Lower leg skin (tissue), 4 donors: Measurements from ENCODE around the gene NXPE4. TPM values are rescaled to one million over a fixed set of nuclear protein-coding genes. Genes with fewer than 3 reads are reported as not detected.
"Not testable (repeated sequence)": the region's sequence is repeated elsewhere in the genome, so short reads cannot be mapped to it uniquely, and the experiment has no call there.

Experiments
- DNase-seq, 2 donors: peaks; one replicate each; pipeline ENCODE4 v3.0.0-alpha.2; 2019; ENCODE audit warnings: low spot score in 2 of 2
- H3K4me3 ChIP-seq: fragments of 200-600 bp; sonication (generic); 2 replicates; pipeline ENCODE4 v1.5.1; 2017; ENCODE audit warnings: mild to moderate bottlenecking, low read depth; ENCODE audit not compliant: poor library complexity, severe bottlenecking
- CTCF ChIP-seq, 3 donors: fragments of 450-650 bp; IDR thresholded peaks; one replicate each; pipeline ENCODE4 v1.5.1; 2016; ENCODE audit warnings: antibody characterized with exemption in 3 of 3, mild to moderate bottlenecking in 3 of 3, moderate library complexity in 2 of 3
- POLR2A ChIP-seq, 2 donors: fragments of 450-650 bp; IDR thresholded peaks; one replicate each; pipeline ENCODE4 v1.6.1; 2016 to 2017; ENCODE audit warnings: antibody characterized with exemption in 2 of 2, mild to moderate bottlenecking in 1 of 2, moderate library complexity in 1 of 2
- WGBS, 2 donors: methylation state at CpG; one replicate each; pipeline ENCODE4 v1.1.5; 2018; 5-methylcytosine and 5-hydroxymethylcytosine counted together
- intact Hi-C: fragments of 100-400 bp; cut with DNase I; formaldehyde crosslinking; loops from one replicate; pipeline ENCODE4 v1.15.0; 2023; ENCODE audit warnings: low total_unique reads
- total RNA-seq, 4 donors: library from RNA; depleted of rRNA; stranded (reverse); fragments of >200 nt; gene quantifications; one replicate each; pipeline ENCODE4 v1.1.0, GENCODE V29; 2016

NXPE4 gene
- total RNA-seq, 4 donors from 2014 or later = not detected

GRCh38 chr11:114610984-114611944 lies 15.7 kb upstream of the NXPE4 start:
- intact Hi-C loops = no loop called here
- TF ChIP-seq CTCF (IDR thresholded peaks at IDR 0.05) (no peak), POLR2A (IDR thresholded peaks at IDR 0.05) (no peak)
- no peak overlapping the region for H3K4me3 ChIP-seq
- 87 to 89% methylated on average over 18 of the region's 18 CpGs for WGBS, 2 donors
- no peak for DNase-seq

GRCh38 chr11:114610550-114610949 lies 15.0 kb upstream of the NXPE4 start:
- intact Hi-C loops = no loop called here
- no peak for DNase-seq
- 86% methylated on average over 10 of the region's 10 CpGs for WGBS, 2 donors
- TF ChIP-seq CTCF (IDR thresholded peaks at IDR 0.05) = no peak
- no peak for TF ChIP-seq POLR2A (IDR thresholded peaks at IDR 0.05)
- no peak overlapping the region for H3K4me3 ChIP-seq

- intact Hi-C loops = no loop called here
- H3K4me3 ChIP-seq = no peak overlapping the region
- DNase-seq = peak in 1 of 2 donors; percentile 3
- 87 to 95% methylated on average over 9 of the region's 9 CpGs for WGBS, 2 donors
- TF ChIP-seq POLR2A (IDR thresholded peaks at IDR 0.05) (no peak), CTCF (IDR thresholded peaks at IDR 0.05) (no peak)
Measured at GRCh38 chr11:114609429-114609828, 13.8 kb upstream of the NXPE4 start.

GRCh38 chr11:114608605-114609004 lies 13.0 kb upstream of the NXPE4 start:
- H3K4me3 ChIP-seq, intact Hi-C loops: not testable (repeated sequence)
- WGBS, 2 donors = 80 to 89% methylated on average over 9 of the region's 9 CpGs
- DNase-seq = peak in 1 of 2 donors; percentile 3

- intact Hi-C loops = no loop called here
- DNase-seq = peak in 1 of 2 donors; percentile 1
- H3K4me3 ChIP-seq = no peak overlapping the region
- TF ChIP-seq POLR2A (IDR thresholded peaks at IDR 0.05) (no peak), CTCF (IDR thresholded peaks at IDR 0.05) (no peak)
- WGBS, 2 donors = 86 to 89% methylated on average over 11 of the region's 11 CpGs
Measured at GRCh38 chr11:114607753-114608459, 12.3 kb upstream of the NXPE4 start.

GRCh38 chr11:114606802-114607075 lies 11.2 kb upstream of the NXPE4 start:
- intact Hi-C loops, H3K4me3 ChIP-seq, DNase-seq: not testable (repeated sequence)
- WGBS, 2 donors = 89 to 90% methylated on average over 5 of the region's 5 CpGs
